Measurements from ENCODE around the gene SLC22A5.

The SLC22A5 gene

DNA sequence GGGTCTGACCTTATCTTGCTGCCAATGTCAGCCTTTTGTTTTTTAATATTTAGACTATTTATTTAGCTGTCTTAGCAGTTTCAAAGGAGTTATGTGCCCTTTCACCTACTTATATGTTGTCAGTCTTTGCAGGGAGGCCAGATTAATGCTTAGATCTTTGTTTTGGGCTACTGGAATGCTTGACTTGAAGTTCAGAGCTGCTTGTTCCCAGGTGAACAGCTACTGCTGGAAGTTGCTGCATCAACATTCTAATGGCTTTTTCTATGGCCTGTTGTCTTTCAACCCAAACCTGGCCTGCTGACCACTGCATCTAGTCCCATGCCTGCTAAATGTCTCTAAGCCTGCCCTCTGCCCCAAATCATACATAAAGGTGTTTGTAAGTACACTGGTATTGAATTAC lies 3.0 kb downstream of the SLC22A5 start:
- no peak for DNase-seq
- in situ Hi-C loops (cut with HindIII; ENCODE audit: low pct_ligation_motif_present, low sequenced_read_pairs): no loop called here
- TF ChIP-seq CTCF (IDR thresholded peaks at IDR 0.05; ENCODE audit: low read depth, low read length, missing control alignments): no peak
- Histone ChIP-seq H3K27me3 (replicated peaks) (no peaks in the 10 kb centered on the region), H3K36me3 (replicated peaks) (no peaks in the 10 kb centered on the region), H3K27ac (no peak overlapping the region), H3K4me3 (ENCODE audit: low read depth, low read length) (no peak overlapping the region)

GRCh38 chr5:132375957-132376356 lies 6.4 kb downstream of the SLC22A5 start:
- no peak for DNase-seq

GRCh38 chr5:132376694-132377641 lies 7.5 kb downstream of the SLC22A5 start:
- Histone ChIP-seq H3K27ac (no peak overlapping the region), H3K27me3 (replicated peaks) (no peaks in the 10 kb centered on the region), H3K4me3 (ENCODE audit: low read depth, low read length) (no peak overlapping the region), H3K36me3 (replicated peaks) (no peaks in the 10 kb centered on the region)
- no peak for TF ChIP-seq CTCF (IDR thresholded peaks at IDR 0.05; ENCODE audit: low read depth, low read length, missing control alignments)
- in situ Hi-C loops (cut with HindIII; ENCODE audit: low pct_ligation_motif_present, low sequenced_read_pairs): no loop called here
- DNase-seq: no peak

More at GRCh38 chr5:132375957-132376356, 6.4 kb downstream of the SLC22A5 start:
- Histone ChIP-seq H3K36me3 (replicated peaks) (no peaks in the 10 kb centered on the region), H3K27me3 (replicated peaks) (no peaks in the 10 kb centered on the region), H3K27ac (no peak overlapping the region), H3K4me3 (ENCODE audit: low read depth, low read length) (no peak overlapping the region)
- no peak for TF ChIP-seq CTCF (IDR thresholded peaks at IDR 0.05; ENCODE audit: low read depth, low read length, missing control alignments)
- in situ Hi-C loops (cut with HindIII; ENCODE audit: low pct_ligation_motif_present, low sequenced_read_pairs): no loop called here

DNA sequence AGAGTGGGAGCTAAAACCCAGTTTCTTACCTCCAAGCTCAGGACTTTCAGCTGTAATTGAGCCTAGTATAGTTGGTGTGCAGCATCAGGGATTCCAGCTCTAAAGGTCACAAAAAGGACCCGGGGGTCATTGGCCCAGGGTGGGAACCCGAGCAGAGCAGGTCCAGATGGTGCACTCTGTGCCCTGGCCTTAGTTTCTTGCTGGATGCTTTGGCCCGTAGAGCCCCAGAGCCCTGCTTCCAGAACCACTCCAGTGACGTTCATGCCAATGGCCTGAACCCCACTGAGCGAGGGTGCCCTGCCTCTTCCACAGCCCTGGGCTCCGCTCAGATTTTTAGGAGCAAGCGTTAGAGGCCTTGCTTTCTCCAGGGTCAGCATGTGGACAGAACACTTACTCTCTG lies 8.2 kb downstream of the SLC22A5 start:
- Histone ChIP-seq H3K4me3 (ENCODE audit: low read depth, low read length) (no peak overlapping the region), H3K27ac (no peak overlapping the region), H3K36me3 (replicated peaks) (no peaks in the 10 kb centered on the region), H3K27me3 (replicated peaks) (no peaks in the 10 kb centered on the region)
- no peak for DNase-seq
- in situ Hi-C loops (cut with HindIII; ENCODE audit: low pct_ligation_motif_present, low sequenced_read_pairs): no loop called here
- TF ChIP-seq CTCF (IDR thresholded peaks at IDR 0.05; ENCODE audit: low read depth, low read length, missing control alignments): no peak

GRCh38 chr5:132378580-132378979 lies 9.1 kb downstream of the SLC22A5 start:
- H3K4me3 ChIP-seq (ENCODE audit: low read depth, low read length): no peak overlapping the region
- TF ChIP-seq CTCF (IDR thresholded peaks at IDR 0.05; ENCODE audit: low read depth, low read length, missing control alignments): no peak
- H3K27ac ChIP-seq: no peak overlapping the region
- no peak for DNase-seq
- in situ Hi-C loops (cut with HindIII; ENCODE audit: low pct_ligation_motif_present, low sequenced_read_pairs): no loop called here
- H3K36me3 ChIP-seq (replicated peaks): no peaks in the 10 kb centered on the region
- H3K27me3 ChIP-seq (replicated peaks): no peaks in the 10 kb centered on the region

Data from brain microvascular endothelial cell (primary cell).